OCI-LY7 (cell line): ENCODE measurements around the gene CD2AP. TPM values are rescaled to one million over a fixed set of nuclear protein-coding genes. Genes with fewer than 3 reads are reported as not detected.

ENCODE experiments used
- BruUV-seq: library from RNA; stranded (reverse); fragments of 400-500 nt; replicated peaks from 2 replicates; lab custom pipeline; 2021; lab: Mats Ljungman, UMichigan
- CTCF ChIA-PET: fragments of 300-600 bp; sonication (Branson Sonifier 250); formaldehyde crosslinking; loops from one replicate; lab custom pipeline; 2022; ENCODE audit warnings: antibody characterized with exemption; ENCODE audit not compliant: unreplicated experiment; lab: Charles Lee
- POLR2A ChIA-PET: fragments of 300-600 bp; sonication (Branson Sonifier 250); formaldehyde crosslinking; loops from one replicate; lab custom pipeline; 2022; ENCODE audit warnings: antibody characterized with exemption; lab: Charles Lee
- DNase-seq: peaks from one replicate; pipeline ENCODE4 v3.0.0-alpha.2; 2015; ENCODE audit warnings: low spot score
- H2AFZ ChIP-seq: fragments of 200-600 bp; sonication (generic), shearing (Covaris generic); 2 replicates; pipeline ENCODE4 v1.6.1; 2014; ENCODE audit warnings: mild to moderate bottlenecking, antibody characterized with exemption, low read length, moderate library complexity
- H3K27ac ChIP-seq: fragments of 200-600 bp; sonication (generic); 2 replicates; pipeline ENCODE4 v1.5.1; 2014; ENCODE audit warnings: mixed run types, low read depth, mild to moderate bottlenecking, moderate library complexity, low read length, inconsistent platforms; ENCODE audit not compliant: poor library complexity, severe bottlenecking
- H3K36me3 ChIP-seq: fragments of 200-600 bp; sonication (generic); 2 replicates; pipeline ENCODE4 v1.6.1; 2014; ENCODE audit warnings: mild to moderate bottlenecking, antibody characterized with exemption, low read length, moderate library complexity, mixed read lengths; ENCODE audit not compliant: insufficient read depth
- H3K4me1 ChIP-seq: fragments of 200-600 bp; sonication (generic); 2 replicates; pipeline ENCODE4 v1.5.1; 2014; ENCODE audit warnings: mild to moderate bottlenecking, low read length; ENCODE audit not compliant: insufficient read depth, poor library complexity, severe bottlenecking
- H3K4me2 ChIP-seq: fragments of 200-600 bp; sonication (generic); 2 replicates; pipeline ENCODE4 v1.6.1; 2014; ENCODE audit warnings: mild to moderate bottlenecking, low read length
- H3K4me3 ChIP-seq: fragments of 200-600 bp; sonication (generic); 2 replicates; pipeline ENCODE4 v1.5.1; 2014; ENCODE audit warnings: mild to moderate bottlenecking, low read depth, low read length; ENCODE audit not compliant: poor library complexity, severe bottlenecking
- H3K79me2 ChIP-seq: fragments of 200-600 bp; sonication (generic); 2 replicates; pipeline ENCODE4 v1.6.1; 2016; ENCODE audit warnings: low read depth, mild to moderate bottlenecking, low read length, moderate library complexity, mixed read lengths; ENCODE audit not compliant: insufficient read depth
- H3K9me2 ChIP-seq: fragments of 200-600 bp; sonication (generic); 2 replicates; pipeline ENCODE4 v1.6.1; 2016; ENCODE audit warnings: mild to moderate bottlenecking, low read length, mixed read lengths; ENCODE audit not compliant: insufficient read depth
- H3K9me3 ChIP-seq: fragments of 200-600 bp; sonication (generic); 2 replicates; pipeline ENCODE4 v1.6.1; 2014; ENCODE audit warnings: mild to moderate bottlenecking, mixed run types, low read length, mixed read lengths
- H4K20me1 ChIP-seq: fragments of 200-600 bp; sonication (generic); 2 replicates; pipeline ENCODE4 v1.6.1; 2014; ENCODE audit warnings: mild to moderate bottlenecking, antibody characterized with exemption, low read length, moderate library complexity, mixed read lengths; ENCODE audit not compliant: insufficient read depth
- CTCF ChIP-seq: fragments of 200-600 bp; sonication (generic); conservative IDR thresholded peaks from 2 replicates; pipeline ENCODE4 v1.5.1; 2014; ENCODE audit warnings: mild to moderate bottlenecking, antibody characterized with exemption, low read length, moderate library complexity, mixed read lengths
- EZH2phosphoT487 ChIP-seq: fragments of 200-600 bp; sonication (generic); IDR thresholded peaks from 2 replicates; pipeline ENCODE4 v1.6.1; 2018; ENCODE audit warnings: low read depth, borderline replicate concordance, mild to moderate bottlenecking, mixed run types, antibody characterized with exemption, low read length, moderate library complexity, mixed read lengths
- intact Hi-C: fragments of 100-400 bp; cut with micrococcal nuclease; formaldehyde crosslinking; loops from one replicate; pipeline ENCODE4 v1.10.0; 2022; ENCODE audit not compliant: unreplicated experiment
- total RNA-seq, 2 experiments: library from RNA; depleted of rRNA in 1 of 2; stranded (reverse); fragments of >200 nt in 1 of 2; shearing (Covaris generic) in 1 of 2; gene quantifications; 2 replicates each; pipeline ENCODE4 v1.2.3, GENCODE V29; 2014 to 2022

Gene CD2AP
- total RNA-seq, 2 experiments from 2014 or later, result 26.6 to 58.0 TPM

DNA sequence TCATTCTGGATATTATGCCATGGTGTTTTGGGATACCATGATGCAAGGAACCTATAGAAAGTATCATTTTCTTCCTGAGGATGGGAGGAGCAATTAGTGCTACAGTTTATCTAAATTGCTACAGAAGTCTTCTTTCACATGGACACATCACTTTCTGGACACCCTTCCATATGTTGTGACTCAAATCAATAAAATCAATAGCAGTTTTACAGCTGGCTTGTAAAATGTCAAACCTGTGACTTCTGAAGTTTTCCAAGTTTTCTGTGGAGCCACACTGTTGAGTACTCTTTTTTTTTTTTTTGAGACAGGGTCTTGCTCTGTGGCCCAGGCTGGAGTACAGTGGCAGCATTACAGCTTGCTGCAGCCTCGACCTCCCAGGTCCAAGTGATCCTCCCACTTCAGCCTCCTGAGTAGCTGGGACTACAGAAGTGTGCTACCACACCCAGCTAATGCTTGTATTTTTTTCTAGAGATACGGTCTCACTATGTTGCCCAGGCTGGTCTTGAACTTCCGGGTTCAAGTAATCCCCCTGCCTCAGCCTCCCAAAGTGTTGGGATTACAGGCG is 24.1 kb upstream of the CD2AP start:
- no peak for DNase-seq
- Histone ChIP-seq H3K36me3 (no peaks in the 10 kb centered on the region), H3K9me2 (no peaks in the 10 kb centered on the region), H3K4me2 (no peak overlapping the region), H3K4me3 (no peak overlapping the region), H4K20me1 (no peaks in the 10 kb centered on the region), H2AFZ (no peak overlapping the region), H3K79me2 (no peaks in the 10 kb centered on the region), H3K9me3 (no peaks in the 10 kb centered on the region), H3K4me1 (peaks cover 17% of the 10 kb centered on the region), H3K27ac (no peak overlapping the region)
- ChIA-PET POLR2A (interaction anchor here (0.6 to 1.2 kb wide), 4 partner anchors 9 to 311 kb away, joined by 3 to 15 read pairs (median 3); no protein-coding TSS in a partner anchor), CTCF (no interaction called here)
- no TSS peak for BruUV-seq
- intact Hi-C loops, result no loop called here
- TF ChIP-seq CTCF (no peak), EZH2phosphoT487 (no peak)

GRCh38 chr6:47454713-47455396 is 22.7 kb upstream of the CD2AP start:
- H3K9me3 ChIP-seq, result no peaks in the 10 kb centered on the region
- no peaks in the 10 kb centered on the region for H3K79me2 ChIP-seq
- no peak for TF ChIP-seq EZH2phosphoT487
- no peak for TF ChIP-seq CTCF
- peaks cover 22% of the 10 kb centered on the region for H3K4me1 ChIP-seq
- CTCF ChIA-PET, result no interaction called here
- H3K27ac ChIP-seq, result no peak overlapping the region
- DNase-seq, result no peak
- H3K4me2 ChIP-seq, result no peak overlapping the region
- no peak overlapping the region for H3K4me3 ChIP-seq
- POLR2A ChIA-PET, result no interaction called here
- BruUV-seq, result no TSS peak
- no peak overlapping the region for H2AFZ ChIP-seq
- no peaks in the 10 kb centered on the region for H3K36me3 ChIP-seq
- intact Hi-C loops, result no loop called here
- no peaks in the 10 kb centered on the region for H3K9me2 ChIP-seq
- no peaks in the 10 kb centered on the region for H4K20me1 ChIP-seq
